ENCODE measurements around the gene SEMA5B.

SEMA5B gene

DNA sequence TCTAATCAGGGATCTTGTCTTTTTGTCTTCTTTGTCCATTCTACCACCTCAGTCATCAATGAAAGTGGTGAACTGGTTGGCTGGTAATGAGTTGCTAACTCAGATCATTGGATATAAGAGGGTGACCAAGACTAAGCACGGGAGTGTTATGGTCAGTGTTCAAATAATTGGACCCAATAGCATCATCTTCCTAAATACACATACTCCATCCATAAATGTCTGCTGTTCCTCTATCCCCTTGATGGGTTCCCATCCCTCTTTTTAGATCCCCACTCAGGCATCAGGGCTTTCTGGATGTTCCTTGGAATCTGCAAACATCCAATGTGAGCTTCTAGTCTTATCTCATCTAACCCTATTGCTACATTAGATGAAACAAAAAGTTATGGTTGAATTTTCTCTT is 3.5 kb downstream of the SEMA5B start:
- DNase-seq (ENCODE audit: low spot score): no peak

DNA sequence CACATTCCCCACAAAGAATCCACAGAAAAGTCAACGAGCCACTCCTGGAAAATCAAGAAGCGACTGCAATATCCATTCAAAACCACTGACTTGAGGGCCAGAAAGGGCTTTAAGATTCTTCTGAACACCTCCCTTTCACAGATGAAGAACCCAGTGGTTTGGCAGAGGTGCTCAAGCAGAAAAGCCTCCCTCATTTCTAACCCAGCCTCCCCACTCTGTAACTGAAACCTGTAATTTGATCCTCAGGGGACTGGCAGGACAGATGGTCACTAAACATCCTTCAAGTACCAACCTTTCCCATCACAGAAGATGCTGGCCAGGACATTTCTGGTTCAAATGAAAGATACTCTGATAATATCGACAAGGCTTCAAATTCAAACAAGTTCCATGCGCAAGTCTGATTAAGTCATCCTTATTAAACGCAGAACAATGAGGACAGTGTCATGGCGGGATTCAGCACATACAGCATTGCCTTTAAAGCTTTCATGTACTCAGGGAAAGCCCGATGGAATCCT is 5.5 kb downstream of the SEMA5B start:
- no peak for DNase-seq (ENCODE audit: low spot score)

DNA sequence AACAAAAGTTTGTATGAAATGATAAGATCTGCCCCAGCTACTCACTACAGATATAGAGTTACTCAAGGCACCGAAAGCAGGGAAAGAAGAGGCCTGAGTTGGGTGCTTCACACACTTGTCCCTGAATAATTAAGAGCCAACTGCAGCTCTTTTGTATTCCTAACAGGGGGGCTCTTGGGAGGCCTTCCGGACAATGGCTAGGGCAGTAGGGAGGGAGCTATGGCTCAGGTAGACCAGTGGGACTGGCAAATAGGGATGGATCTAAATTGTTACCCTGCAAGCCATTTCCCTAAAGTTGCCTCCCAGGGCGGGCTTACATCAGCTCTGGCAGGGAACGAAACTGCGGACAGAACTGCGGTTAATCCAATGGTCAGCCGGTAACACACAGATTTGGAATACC is 6.2 kb downstream of the SEMA5B start:
- no peak for DNase-seq (ENCODE audit: low spot score)

DNA sequence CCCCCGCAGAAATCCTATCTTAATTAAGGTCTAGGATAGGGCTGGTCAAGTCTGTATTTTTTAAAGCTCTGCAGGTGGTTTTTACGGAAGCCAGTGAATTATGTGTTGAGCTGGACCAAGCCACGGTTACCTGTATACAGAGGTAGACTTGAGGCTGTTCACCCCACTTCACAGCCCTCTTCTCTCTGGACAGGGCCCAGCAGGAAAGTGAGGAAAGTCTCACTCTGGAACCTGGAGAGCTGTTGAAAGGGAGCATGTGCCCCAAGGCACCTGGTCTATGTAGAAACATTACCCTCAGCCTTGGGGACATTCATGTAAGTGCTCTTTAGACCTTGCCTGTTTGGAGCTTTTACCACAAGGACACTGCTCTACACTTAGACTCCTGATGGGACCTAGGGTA is 6.9 kb downstream of the SEMA5B start:
- DNase-seq (ENCODE audit: low spot score): no peak

DNA sequence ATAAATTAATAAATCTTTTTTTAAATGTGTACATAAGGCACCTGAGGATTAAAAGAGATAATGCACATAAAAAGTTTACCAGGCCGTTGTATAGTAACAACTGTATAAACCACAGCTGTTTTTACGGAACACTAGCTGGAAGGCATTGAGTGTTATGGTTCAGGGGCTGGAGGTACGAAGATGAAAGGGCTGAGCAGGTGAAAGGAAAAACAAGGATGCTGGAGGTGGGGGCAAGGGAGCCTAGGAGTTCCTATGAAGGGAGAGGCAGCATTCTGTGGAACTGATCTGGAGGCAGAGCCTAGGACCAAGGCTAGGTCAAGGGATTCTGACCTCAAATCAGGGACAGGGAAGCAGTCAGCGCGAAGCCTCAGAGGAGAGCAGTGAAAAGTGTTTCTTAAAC is 8.0 kb downstream of the SEMA5B start:
- DNase-seq (ENCODE audit: low spot score): no peak

DNA sequence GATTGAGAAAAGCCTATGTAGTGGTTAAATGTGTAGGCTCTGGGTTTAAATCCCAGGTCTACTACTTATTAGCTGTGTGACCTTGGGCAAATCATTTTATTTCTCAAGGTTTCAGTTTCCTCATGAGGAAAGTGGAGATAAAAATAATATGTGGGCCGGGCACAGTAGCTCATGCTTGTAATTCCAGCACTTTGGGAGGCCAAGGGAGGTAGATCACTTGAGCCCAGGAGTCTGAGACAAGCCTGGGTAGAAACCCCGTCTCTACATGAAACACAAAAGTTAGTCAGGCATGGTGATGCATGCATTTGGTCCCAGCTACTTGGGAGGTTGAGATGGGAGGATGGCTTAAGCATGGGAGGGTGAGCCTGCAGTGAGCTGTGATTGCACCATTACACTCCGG is 8.4 kb downstream of the SEMA5B start:
- DNase-seq (ENCODE audit: low spot score): no peak

DNA sequence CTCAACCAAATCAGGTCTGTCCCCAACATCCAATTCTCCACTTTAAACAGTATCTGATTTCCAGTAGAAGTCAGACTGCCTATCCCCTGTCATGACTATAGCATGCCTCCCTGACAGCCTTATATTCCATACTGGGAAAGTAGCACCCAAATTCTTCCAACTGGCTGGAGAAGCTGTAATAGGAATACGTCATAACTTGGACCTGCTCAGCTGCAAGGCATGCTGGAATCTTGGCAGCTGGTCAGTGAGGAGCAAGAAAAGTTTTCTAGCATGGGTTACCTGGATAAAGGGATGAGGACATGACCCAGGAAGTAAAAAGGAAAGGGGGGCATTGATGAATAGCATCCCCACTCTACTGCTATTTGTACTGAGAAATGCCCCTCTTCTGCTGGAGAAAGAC is 8.9 kb downstream of the SEMA5B start:
- no peak for DNase-seq (ENCODE audit: low spot score)

DNA sequence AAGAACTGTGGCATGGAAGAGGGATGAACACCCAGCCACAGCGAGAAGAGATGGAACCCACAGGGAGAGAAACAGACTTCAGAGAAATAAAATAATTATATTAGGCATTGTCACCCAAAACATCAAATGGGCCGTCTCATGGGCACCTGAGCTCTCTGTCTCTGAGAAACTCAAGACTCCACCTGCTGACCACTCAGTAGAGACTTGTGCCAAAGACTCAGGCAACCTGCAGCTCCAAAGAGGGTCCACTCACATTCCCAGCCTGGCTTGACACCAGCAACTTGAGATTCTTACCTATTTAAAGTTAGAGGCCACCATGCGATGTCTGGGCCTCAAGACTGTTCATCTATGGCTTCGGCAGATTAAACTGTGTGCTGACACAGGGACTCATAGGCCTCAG is 12.0 kb downstream of the SEMA5B start:
- no peak for DNase-seq (ENCODE audit: low spot score)

DNA sequence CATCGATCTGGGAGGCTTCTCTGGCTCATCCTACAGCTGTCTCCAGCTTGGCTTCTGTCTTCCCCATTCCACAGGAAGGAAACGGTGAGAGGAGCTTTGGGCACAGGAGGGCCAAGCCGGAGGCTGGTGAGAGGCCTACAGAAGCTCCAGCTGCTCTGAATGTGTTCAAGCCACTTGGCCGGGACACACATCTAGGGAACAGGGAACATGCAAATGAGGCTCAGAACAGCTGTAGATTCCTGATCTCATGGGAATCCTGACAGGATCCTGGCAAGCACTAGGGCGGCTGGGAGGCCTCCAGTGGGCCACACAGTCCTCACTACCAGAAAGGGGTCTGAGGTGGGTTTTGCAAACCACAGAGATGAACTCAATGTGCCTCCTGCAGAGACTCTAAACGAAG is 13.7 kb downstream of the SEMA5B start:
- DNase-seq (ENCODE audit: low spot score): no peak

DNA sequence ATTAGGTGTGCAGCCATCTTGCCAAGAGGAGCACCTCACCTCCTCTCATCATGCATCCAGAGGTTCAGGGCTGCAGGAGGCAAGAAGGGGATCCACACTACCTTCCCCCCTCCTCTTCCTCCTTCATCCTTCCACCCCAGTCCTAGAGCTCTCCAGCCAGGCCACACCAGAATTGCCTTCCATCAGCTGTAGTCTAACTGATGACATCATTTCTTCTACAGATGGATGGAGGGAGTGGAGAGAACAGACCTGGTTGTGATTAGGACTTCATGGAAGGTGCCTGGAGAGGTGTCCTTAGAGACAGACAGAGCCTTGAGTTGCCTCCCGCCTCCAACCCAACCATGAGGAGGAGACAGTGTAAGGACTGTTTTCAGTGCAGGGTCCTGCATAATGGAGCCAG is 14.9 kb downstream of the SEMA5B start:
- DNase-seq (ENCODE audit: low spot score): no peak

DNA sequence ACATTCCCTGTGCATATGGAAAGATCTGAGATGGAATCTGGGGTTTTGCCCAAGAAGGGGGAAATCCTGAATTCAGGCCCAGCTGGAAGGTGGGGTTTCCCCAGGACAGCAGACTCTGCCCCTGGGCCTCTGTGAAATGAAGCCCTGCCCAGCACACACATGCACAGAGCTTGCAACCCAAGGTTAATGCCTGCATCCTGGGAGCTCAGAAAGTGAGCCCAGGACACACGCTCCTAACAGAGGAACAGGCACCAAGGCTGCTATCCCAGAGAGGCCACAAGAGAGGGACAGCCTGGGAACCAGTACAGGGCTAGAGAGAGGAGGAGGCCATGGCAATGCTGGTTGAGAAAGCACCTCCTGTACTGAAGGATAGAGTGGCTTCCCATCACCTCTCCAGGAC is 16.1 kb downstream of the SEMA5B start:
- DNase-seq (ENCODE audit: low spot score): no peak

DNA sequence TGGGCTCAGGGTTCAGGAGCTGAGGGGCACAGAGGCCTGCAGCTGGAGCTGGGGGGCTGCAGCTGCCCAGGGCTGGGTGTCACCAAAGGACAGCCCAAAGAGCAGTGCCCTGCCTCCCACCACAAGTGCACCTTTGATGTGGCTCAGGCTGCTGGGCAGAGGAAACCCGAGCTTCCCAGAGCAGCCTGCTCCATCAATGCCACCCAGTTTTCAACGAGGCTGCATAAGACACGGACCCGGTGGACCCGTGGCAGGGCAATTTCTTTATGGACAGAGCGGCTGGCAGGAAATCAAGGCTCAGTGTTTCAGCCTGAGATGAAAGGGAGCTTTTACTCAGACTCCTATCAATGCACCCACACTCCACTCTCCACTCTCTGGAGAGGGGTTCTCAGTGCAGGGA is 18.7 kb downstream of the SEMA5B start:
- no peak for DNase-seq (ENCODE audit: low spot score)

DNA sequence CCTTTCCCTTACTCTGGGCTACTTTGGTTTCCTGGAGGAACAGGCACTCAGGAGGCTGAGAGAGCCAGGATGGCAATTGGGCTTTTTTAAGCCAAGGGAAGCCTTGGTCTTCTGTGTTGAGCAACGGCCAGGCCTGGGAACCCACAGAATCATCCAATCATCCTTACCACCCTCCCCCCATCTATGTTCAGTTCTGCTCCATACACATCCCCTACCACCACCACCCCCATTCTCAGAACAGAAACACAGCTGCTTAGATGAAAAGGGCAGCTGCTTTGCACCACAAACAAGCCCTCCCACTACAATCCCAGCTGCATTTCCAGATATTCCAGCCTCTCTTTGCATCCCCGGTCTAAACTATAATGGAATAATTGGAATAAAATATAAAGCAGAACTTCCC is 21.0 kb downstream of the SEMA5B start:
- DNase-seq (ENCODE audit: low spot score): no peak

DNA sequence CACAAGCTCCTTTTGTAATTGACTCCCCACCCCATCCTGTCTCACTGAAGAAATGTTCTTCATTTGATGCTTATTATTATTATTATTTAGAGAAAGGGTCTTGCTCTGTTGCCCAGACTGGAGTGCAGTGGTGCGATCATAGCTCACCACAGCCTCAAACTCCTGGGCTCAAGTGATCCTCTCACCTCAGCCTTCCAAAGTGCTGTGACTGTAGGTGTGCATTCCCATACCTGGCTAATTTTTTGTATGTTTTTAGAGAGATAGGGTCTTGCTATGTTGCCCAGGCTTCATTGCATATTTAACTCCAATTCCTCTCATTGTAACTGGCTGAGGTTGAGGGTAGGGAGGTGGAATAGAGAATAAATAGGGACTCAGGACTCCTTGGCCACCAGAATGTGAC is 22.3 kb downstream of the SEMA5B start:
- no peak for DNase-seq (ENCODE audit: low spot score)

DNA sequence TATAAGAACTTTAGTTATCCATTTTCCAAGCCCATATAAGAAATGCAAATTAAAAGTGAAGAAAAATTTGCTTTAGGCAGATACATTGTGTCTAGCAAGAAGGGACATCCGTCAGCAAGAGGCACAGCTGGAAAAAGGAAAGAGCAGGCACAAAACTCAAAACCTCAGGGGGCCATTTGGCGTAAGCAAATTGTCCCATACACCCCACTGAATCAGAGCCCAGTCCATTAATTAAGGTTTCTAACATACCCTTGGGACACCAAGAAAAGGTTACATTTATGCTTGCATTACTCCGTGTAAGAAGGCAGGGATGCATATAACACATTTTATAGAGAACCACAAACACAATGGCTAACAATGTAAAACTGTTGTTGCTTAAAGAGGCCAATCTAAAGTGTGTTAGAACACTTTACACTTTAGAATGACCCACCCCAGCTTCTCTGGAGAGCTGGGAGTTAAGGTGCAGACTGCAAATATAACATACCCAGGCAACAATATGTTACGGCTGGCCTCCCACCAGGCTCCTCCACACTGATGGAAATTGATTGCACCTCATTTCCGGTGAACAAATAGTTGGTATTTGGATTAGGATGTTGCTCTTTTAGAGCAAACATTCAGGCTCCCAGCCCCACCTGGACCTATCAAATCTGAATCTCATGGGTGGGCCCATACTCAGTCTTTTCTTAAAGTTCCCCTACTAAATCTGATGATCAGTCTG is 23.2 kb downstream of the SEMA5B start:
- DNase-seq (ENCODE audit: low spot score): no peak

DNA sequence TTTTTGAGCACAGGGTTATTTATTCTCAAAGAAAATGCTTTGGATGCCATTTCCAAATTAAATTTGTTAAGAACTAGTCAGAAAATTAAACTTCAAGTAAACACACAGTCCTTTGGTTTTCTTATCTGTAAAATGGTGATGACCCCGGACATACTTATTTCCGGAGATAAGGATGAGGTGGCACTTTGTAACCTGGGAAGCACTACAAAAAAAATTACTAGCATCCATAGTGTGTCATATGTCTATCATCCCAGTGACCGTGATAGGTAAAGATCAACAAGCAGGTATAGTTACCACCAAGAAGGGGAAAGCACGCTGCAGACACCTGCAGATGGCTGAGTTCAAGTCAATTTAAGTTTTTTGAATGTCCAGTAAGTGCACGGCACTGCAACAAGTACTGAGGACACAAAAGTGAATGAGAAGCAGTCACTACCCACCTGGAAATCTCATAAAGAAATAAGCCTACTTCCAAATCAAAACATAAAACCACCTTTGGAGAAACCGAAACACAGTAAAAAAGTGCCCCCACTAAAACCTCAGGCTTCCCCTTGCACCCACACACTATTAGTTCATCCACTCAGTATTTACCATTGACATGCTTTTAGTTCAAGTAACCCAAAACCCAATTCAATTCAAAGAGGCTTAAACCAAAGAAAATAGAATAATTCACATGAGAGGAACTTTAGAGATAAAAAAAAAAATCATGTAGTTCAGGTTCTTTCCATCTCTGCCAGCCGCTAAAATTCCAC is 24.6 kb downstream of the SEMA5B start:
- no peak for DNase-seq (ENCODE audit: low spot score)

DNA sequence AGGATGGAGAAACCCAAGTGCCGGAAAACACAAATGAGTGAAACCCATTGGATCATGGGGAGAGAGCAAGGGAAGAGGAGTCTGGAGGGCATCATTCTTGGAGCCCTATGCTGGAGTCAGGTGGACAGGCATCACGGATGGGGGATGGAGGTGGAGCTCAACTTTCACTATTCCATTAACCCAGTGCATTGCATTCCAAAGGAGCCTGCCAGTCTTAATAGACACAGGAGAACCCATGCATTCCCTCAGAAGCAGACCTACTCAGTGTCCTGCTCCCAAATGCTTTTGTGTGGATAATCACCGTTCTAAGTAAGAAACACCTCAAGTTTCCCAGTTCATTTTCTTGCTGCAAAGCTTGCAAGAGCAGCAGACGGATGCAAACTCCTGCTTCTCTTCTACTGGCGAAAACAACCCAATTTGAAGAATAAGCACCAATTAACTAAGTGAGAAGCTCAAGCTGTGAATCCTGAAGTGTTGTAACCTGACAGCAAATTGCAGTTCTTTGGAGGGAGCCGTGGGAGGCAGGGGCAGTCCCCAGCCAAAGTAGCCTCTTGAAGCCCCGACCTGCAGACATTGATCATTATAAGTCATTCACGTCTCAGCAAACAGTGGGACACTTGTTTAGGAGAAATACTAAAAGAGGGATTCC is 25.3 kb downstream of the SEMA5B start:
- DNase-seq (ENCODE audit: low spot score): no peak

DNA sequence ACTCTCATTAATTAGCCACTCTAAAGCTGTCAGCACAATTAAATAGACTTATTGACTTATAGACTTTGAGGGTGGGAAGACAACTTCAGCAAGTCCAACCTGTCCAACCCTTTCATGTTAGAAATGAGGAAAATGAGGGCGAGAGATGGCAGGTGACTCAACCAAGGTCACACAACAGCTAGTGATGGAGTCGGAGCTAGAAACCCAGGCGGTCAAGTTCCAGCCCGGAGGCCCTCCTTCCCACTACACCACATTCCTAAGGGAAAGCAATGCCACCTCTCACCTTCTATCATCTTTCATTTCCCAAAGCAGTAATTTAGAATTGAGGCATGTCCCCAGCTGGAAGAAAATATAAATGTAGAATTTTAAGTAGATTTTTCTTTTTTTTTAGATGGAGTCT is 28.7 kb downstream of the SEMA5B start:
- no peak for DNase-seq (ENCODE audit: low spot score)

DNA sequence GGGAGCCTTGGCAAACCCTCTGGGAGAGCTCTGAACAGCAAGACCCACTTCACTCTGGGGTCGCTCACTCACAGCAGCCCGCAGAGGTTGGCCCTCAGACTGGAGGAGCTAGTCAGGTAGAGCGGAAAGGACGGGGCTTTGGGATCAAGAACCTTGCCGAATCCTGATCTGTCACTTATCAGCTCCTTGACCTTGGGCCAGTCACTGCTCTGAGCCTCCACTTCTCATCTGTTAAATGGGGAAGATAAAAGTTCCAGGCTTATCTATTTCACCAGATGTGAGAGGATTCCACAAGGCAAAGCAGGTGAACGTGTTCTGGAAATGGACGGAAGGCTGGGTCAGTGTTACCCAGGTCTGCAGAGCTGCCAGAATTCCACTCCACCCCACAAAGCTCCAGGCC is 29.4 kb downstream of the SEMA5B start:
- no peak for DNase-seq (ENCODE audit: low spot score)

DNA sequence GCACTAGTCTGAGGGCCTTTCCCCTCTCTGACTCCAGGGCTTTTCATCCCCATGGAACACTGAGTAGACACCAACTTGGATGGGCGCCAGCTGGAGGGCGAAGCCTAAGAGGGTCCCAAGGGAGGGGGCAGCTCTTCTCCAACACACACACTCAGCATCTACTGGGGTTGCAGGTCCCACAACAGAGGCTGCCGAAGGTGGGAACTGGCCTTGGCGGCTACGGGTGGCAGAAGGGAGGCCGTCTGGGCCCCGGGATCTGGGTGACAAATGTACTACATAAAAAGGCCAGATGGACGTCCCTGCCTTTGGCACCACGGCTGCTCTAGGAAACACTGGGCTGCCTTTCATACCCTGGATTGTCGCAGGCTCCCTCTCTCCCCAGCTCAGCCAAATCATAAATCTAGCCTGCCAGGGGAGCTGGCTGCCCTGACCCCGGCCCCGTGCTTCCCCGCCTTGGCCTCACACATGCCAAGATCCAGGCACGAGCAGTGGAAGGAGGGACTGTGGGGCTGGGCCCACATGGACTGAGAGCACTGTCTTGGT is 31.5 kb downstream of the SEMA5B start:
- DNase-seq (ENCODE audit: low spot score): no peak

DNA sequence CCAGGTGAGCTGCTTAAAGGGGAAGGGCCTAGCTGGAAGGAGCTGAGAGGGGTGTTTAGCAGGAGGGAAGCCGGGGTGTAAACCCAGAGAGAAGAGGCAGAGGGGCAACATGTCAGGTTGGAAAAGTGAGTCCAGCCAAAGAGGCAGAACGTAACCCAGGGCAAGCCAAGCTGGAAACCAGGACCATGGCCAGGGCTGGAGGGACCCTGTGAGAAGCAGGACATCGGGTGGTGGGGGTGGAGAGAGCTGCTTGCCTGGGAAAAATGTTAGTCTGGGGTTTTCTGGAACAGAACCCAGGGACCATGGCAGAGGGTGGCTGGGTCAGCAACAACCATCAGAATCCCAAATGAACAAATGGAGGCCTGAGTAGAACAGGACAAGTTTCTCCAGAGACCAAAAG is 32.6 kb downstream of the SEMA5B start:
- no peak for DNase-seq (ENCODE audit: low spot score)

DNA sequence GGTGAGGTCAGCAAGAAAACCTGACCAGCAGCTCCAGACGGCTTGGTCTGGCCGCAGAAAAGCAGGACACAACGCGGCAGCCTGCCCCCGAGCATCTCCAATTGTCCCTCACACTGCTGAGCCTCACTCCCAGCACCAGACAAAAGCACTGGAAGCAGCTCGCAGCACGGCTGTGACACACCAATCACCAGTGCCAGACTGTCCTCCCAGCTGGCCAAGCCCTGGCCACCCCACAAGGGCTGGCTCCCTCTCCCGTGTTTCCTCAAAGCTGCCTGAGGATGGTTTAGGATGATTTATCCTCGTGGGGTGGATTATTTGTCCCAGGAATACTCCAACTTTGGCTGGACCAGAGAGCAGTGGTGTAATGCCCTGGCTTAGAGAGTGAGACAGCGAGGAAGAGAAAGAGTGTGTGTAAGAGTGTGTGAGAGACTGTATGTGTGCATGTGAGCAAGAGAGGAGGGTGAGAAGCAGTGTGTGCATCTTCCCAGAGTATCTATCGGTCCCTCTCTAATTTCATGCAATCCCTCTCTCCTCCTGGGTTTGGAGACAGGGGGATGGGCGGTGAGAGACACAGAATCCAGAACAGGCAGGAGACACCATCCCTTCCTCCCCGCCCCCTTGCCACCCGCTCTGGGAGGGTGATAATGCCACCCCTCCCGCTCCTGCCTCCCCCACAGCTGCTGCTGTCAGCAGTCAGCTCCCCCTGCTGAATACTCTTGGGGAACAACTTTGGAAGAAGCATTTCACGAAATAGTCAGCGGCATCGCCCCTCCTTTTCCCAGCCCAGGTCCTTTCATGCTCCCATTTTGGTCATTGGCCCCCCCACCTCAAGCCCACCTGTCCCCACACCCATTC is 34.2 kb downstream of the SEMA5B start:
- DNase-seq (ENCODE audit: low spot score): no peak

All from hematopoietic multipotent progenitor cell treated with erythropoietin and hydrocortisone succinate and interleukin-3 and kit ligand, for 15 days (in vitro differentiated cells).